ENCODE data around the gene GSTT2.
"Not testable (repeated sequence)": the region's sequence is repeated elsewhere in the genome, so short reads cannot be mapped to it uniquely, and the experiment has no call there.

DNA sequence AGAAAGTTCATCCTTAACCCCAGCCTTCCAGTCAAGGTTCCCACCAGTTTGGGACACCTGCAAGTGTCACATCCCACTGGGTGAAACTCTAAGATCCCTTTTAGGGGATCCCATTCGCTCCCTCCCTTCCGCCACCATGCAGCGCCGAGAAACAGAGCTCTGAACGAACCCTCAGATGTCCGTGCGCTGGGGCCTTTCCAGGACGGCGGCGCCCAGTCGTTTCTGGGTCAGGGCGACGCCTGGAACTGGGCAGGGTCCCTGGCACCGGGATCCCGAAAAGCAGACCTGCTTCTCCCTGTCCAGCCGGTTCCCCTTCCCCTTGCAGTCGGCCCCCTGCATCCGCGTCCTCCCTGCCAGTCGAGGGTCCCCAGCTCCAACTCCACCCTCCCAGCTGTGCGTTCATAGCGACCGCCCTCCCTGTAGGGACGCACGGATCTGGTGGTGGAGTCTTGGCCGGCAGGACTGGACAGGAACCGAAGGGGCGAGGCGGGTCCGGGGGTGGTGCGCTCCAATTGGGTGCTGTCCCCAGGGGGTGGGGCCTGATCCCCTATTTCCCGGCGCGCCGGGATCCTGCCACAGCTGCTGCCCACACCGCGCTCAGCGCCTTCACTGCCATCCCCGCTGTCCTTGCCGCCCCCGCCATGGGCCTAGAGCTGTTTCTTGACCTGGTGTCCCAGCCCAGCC is at the start of gene GSTT2:
- not testable (repeated sequence) for TF ChIP-seq ELF4 (IDR thresholded peaks at IDR 0.05); NFRKB (IDR thresholded peaks at IDR 0.05); TARDBP (IDR thresholded peaks at IDR 0.05); BHLHE40 (IDR thresholded peaks at IDR 0.05; ENCODE audit: borderline replicate concordance); FOXA1 (IDR thresholded peaks at IDR 0.05); CTBP1 (IDR thresholded peaks at IDR 0.05; ENCODE audit: borderline replicate concordance); SP1 (IDR thresholded peaks at IDR 0.05); ARNT (IDR thresholded peaks at IDR 0.05)
